Measurements from ENCODE around the gene TTLL8.
"Not testable (repeated sequence)": the region's sequence is repeated elsewhere in the genome, so short reads cannot be mapped to it uniquely, and the experiment has no call there.

Gene TTLL8

DNA sequence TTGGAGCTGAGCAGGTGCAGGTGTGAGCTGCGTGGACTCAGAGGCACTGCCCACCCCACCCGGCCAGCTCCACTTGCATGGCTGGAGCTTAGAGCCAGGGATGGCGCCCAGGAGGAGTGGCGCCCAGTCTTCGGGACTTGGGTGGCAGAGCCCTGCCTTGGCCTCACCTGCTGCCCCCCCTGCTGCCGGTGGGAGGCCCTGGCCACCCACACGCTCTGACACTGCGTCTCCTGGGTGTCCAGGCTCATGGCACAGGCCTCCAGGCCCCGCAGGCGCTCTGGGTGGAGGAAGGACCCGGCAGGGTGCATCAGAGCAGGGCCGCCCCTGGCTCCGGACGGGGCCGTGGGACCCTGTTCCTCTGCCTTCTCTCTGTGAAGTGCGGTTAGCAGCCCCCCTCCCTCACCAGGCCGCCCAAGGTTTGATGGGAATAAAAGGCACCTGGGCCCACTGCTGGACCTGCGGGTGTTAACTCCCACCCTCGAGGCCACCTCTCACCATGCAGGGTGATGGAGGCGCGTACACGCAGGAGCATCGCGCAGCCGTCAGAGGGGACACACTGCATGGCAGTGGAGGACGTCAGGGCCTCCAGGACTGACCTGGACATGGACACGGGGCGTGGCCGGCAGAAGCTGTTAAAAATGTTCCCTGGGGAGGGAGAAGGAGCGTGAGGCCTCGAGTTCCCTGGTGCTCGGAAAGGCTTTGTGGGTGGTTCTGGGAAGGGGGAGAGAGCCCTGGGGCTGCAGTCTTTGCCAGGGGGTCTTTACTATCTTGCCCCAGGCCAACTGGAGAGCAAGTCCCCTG is 57.3 kb downstream of the TTLL8 start:
- peak; percentile 35 for DNase-seq (ENCODE audit: low spot score)

DNA sequence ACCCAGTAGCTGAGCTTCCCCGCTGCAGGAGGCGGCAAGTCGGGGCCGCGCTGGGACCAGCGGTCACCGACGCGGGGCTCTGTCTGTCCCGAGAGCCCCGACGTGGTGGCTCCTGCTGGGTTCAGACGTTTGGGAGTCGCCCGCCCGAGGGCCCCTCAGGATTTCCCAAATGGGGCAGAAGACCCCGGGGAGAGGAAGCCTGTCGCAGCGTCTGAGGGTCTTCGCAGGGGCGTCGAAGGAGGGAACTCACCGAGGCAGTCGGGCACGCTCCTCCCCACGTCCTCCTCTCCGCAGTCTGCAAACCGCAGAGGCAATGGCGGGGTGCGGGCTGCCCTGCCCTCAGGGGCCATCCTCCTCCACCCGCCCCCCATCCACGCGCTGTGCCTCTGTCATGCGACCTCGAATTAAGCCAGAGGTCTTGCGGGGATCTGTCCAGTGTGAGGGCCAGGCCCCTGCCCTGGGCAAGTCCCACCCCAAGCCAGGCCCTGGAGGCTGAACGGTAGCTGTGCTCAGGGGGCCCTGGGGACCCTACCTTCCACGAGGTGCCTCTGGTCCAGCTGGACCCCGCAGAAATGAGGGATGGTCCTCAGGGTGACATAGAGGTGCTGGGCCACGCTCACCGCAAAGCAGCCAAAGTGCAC is 58.0 kb downstream of the TTLL8 start:
- DNase-seq (ENCODE audit: low spot score), result no peak

DNA sequence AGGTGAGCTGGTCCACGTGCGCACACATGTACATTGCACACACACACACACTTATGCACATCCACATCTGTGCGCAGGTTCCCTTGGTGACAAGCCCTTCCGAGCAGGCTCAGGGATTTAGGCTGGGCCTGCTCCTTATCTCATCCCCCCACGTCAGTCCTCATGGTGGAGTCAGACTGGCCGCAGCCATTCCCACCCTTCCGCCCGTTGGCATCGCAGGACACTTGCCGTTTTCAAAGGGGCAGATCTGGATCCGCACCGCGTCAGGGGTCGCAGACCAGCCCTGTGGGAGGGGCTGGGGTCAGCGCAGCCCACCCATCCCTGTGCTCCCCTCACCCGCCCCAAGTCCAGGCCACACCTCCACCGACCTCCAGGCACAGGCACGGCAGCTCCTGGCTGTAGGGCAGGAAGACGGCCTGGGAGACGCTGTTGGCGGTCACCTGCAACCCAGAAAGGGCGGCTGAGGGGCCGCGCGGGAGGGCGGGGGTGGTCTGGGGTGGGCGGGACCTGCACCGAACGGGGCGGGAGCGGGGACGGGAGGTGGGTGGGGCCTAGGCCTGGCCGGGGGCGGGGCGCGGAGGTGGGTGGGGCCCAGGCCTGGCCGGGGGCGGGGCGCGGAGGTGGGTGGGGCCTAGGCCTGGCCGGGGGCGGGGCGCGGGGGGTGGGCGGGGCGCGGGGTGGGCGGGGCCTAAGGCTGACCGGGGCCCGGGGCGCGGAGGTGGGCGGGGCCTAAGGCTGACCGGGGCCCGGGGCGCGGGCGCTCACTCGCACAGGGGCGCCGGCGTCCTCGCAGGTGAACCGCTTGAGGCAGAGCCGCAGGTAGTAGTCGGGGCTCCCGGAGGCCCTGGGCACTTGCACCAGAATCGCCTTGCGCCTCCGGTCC is 58.8 kb downstream of the TTLL8 start:
- DNase-seq (ENCODE audit: low spot score), result peak; percentile 43

DNA sequence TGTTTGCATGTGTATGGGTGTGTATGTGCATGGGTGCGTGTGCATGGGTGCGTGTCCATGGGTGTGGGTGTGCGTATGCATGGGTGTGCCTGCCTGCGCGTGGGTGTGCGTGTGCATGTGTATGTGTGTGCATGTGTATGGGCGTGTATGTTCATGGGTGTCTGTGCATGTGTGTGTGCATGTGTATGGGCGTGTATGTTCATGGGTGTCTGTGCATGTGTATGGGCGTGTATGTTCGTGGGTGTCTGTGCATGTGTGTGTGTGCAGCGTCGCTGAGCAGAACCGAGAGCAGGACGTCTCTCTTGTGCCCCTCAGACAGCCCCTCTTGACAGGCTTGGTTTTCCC is 59.4 kb downstream of the TTLL8 start:
- DNase-seq (ENCODE audit: low spot score), result no peak

DNA sequence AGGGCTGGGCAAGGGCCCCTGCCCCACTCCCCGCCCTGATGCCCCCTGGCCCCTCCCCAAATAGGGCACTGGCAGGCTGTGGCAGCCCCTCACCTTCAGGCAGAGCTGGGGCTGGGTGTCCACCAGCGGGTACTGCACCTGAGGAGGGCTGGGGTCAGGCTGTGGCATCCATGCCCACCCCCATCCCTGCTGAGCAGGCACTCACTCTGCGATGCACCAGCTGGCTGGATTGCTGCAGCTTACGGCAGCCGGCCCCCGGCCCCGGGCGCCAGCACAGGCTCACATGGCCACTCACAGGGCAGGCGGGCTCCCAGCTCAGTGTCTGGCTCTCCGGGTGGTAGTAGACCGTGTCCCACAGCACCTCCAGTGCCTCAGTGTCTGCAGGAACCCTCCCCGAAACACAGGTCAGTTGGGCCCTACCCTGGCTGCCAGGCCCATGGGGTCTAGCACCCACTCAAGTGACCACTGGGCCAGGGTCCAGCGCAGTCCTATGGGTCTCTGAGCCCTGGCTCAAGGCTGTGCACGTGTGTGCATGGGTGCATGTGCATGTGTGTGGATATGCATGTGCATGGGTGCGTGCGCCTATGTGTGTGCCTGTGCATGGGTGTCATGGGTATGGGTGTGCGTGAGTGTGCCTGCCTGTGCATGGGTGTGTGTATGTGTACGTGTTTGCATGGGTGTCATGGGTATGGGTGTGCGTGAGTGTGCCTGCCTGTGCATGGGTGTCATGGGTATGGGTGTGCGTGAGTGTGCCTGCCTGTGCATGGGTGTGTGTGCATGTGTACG is 60.0 kb downstream of the TTLL8 start:
- peak; percentile 40 for DNase-seq (ENCODE audit: low spot score)

DNA sequence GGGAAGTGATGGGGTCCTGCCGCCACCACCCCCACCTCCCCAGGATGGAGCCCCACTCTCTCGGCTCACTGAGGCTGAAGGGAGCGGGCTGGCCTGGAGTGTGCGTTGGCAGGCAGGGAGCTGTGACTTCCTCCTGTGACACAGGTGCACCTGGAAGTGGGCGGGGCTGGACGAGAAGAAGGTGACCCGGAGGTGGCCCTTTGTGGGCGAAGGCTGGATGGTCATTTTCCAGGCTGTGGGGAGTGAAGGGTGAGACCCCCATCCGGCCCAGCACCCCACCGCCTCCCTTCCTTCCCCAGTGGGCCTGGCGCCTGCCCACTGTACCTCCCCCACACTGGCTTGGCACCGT is 60.9 kb downstream of the TTLL8 start:
- DNase-seq (ENCODE audit: low spot score), result no peak

DNA sequence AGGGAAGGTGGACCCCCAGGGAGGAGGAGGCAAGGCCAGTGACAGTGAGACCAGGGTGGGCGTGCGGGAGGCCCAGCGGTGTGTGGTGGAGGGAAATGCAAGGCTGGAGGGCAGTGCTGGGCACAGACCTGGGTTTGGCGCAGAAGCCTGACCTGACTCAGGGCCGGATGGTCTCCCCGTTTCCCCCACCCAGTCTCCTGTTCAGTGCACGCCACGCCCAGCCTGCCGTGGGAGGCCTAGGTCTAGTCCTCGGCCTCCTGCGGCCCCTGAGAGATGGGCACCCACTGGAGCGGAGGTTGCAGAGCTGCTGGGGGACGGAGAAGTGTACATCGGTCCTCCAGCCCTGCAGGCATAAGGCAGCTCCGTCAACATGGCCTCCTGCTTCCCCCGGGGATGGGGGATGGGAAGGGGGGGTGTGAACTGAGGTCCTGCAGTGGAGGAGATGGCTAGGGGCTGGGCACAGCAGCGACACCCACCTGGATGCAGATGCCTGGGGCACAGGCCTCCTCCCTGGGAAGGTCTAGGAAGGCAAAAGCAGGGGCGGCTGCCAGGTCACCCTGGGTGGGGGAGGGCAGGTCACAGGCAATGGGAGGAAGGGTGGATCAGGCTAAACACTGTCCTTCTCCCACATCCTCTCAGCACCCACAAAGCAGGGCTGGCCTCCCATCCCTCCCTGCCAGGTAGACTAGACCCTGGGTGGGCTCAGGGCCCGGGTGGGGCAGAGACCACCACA is 61.4 kb downstream of the TTLL8 start:
- no peak for DNase-seq (ENCODE audit: low spot score)

DNA sequence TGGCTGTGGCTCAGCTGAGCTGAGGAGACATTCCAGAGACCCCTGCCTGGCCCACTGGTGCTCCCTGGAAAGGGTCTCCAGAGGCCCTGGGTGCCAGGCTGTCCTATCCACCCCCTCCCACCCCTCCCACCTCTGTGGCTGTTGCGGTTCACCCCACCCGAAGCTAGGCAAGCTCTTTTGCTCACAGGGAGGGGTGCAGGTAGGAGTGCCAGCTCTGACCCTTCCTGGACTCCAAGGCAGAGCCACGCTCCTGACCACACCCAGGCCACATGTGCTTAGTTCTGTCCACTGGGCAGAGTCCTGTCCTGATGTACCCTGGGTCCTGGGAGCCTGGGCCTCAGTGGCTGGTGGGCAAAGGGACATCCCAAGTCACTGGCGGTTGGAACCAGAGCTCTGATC is 62.0 kb downstream of the TTLL8 start:
- no peak for DNase-seq (ENCODE audit: low spot score)

DNA sequence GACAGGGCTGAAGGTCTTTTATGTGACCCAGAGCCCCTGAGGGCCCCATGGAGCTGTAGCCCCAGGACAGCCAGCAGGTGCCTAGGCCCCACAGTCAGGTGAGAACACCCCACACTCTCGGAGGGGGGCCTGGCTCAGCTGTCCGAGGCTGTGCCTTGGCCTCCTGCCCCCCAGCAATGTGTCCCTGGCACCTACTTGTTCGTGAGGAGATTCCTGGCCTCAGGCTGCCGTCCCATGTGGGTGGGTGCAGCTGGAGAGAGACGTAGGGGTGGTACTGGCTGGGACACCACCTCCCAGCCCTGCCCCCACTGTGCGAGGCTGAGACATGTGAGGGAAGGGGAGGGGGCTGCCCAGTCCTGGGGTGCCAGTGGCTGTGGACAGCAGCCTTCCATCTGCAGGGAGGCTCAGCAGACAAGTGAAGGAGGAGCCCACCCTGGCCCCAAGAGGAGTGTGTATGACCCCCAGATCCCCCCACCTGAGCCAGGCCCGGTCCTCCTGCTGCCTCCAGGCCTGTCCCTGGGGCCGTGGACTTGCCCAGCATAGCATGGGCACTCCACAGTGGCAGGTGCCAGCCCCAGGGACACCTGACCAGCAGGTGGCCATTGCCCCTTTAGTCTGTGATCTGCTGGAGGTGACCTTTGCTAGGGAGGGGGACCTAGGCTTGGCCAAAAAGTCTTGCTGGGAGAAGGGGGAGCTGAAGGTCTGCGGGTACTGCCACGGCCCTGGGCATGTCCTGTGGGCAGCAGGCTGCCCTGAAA is 62.6 kb downstream of the TTLL8 start:
- DNase-seq (ENCODE audit: low spot score), result no peak

DNA sequence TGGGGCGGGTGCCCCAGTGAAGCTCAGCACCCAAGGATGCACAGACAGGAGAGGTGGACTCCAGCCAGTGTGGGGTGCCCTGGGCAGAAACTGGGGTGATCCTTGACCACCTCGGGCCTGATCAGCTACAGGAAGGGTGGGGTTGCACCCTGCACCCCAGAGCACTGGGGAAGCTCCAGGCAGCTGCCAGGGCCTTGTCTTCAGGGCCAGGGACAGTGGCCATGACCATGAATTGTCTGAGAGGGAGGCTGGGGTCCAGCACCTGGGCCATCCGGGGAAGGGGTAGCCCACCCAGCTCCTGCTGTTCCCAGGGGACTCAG is 63.1 kb downstream of the TTLL8 start:
- DNase-seq (ENCODE audit: low spot score), result no peak

DNA sequence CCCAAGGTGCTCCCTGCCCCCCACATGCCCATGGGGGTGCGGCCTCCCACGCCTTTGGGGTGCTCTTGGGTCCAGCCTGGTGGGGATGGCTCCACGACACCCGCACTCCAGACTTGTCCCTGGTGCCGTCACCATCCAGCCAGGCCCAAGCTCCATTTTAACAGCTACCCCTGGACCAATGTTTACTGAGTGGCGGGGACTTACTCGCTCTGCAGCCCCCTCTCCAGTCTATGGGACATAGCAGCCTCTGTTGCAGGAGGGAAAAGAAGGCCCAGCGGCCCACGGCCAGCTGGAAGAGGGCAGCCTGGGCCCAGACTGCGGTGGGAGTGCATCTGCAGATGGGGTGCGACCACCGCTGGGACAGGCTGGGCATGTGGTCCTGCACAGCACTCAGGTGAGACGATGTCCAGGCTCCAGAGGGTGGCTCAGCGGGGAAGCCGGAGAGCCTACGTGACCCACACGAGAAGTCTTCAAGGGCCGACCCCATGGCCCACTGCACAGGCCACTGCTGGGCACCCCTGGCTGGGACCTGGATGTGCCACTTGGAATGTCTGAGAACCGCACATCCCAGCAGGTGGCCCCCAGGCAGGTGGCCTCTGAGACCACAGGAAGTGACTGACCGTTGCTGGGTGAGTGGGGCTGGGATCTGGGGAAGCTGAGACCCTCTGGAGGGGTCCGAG is 63.6 kb downstream of the TTLL8 start:
- DNase-seq (ENCODE audit: low spot score), result no peak

DNA sequence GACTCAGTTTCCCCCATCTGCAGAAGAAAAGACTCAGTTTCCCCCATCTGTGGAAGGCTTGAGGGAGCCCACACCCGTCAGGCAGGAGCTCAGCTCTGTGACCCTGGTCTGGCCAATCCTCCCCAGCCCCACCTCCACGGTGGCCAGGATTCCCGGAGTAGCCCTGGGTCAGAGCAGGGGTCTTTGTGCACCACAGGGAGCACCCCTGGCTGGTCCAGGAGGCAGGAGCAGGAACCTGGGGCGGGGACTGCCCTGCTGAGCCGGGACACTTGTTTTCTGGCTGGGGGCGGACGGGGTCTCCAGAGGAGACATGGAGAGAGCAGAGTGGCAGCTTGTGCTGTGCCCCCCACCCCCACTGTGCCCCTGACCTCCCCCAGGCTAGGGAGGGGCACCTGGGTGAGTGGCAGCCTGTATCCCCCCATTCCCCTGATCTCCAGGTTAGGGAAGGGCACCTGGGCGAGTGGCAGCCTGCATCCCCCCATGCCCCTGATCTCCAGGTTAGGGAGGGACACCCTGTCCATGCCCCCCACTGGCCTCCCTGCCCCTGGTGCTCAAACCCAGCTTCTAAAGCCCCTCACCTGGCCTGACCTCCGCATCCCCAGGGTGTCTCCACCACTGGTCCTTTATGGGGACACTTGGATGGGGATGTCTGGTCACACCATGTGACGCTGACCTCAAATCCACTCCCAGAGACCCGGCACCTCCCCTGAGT is 64.3 kb downstream of the TTLL8 start:
- peak; percentile 26 for DNase-seq (ENCODE audit: low spot score)

DNA sequence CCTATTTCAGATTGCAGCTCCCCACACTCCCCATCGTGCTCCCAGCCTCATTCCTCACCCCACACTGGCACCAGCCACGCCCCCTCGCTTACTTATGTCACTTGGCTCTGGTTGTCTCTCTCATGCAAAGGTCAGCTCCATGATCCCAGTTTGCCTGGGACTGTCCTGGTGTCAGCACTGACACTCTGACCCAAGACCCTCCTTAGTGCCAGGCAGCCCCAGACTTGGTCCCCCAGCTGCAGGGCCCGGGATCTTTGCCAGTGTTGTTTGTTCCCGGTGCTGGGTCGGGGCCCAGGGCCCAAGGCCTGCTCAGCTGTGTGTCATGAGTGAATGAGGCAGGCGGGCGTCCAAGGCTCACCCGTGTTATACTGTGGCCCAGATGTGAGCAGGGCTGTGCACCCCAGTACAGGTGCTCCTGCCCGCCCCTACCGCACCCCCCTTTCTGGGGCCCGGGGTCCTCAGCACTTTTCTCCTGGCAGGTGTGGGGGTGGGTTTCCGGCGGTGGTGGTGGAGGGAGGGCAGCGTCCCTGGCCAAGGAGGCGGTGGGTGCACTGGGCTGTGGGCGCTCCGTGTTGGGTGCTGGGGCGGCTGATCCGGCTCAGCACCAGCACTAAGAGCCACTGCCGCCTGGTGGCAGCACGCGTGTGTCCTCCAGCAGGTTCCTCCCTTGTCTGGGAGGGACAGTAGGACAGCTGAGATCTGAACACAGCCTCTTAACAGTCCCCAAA is 65.0 kb downstream of the TTLL8 start:
- peak; percentile 86 for DNase-seq (ENCODE audit: low spot score)

DNA sequence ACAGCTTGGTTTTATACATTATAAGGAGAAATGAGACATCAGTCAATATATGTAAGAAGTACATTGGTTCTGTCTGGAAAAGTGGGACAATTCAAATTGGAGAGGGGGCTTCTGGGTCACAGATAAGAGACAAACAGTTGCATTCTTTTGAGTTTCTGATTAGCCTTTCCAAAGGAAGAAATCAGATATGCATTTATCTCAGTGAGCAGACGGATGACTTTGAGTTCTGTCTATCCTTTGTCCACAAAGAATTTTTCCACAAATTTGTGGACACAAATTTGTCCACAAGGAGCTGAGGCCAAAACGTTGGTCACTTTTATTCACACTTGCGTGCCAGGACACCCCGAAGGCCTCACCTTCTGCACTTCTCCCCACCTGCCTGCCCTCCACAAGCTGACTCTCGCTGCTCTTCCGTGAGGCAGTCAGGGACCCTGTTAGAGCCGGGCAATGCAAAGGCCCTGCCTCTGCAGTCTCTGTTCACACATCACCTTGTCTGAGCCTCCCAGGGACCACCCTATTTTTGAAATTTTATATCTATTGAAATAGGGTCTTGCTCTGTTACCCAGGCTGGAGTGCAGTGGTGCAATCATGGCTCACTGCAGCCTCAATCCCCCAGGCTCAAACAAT is 66.1 kb downstream of the TTLL8 start:
- DNase-seq (ENCODE audit: low spot score), result no peak

DNA sequence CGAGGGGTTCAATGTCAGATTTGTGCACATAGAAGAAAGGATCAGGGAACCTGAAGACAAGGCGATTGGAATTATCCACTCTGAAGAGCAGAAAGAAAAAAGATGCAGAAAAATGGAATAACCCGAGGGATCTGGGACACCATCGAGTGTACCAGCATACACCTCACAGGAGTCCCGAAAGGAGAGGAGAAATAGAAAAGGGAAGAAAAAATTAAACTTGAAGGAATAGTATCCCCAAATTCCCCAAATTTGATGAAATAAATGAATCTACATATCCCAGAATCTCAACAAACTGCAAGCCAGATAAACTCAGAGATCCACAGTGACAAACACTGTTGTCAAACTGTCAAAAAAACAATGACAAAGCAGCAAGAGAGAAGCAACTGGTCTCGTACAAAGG is 66.9 kb downstream of the TTLL8 start:
- DNase-seq (ENCODE audit: low spot score), result no peak

DNA sequence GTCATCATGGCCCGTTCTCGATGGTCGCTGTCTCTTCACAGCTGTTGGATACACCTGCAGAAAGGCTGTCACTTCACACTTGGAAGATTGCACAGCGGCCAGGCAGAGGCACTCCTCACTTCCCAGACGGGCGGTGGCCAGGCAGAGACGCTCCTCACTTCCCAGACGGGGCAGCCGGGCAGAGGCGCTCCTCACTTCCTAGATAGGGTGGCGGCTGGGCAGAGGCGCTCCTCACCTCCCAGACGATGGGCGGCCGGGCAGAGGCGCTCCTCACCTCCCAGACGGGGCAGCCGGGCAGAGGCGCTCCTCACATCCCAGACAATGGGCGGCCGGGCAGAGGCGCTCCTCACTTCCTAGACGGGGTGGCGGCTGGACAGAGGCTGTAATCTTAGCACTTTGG is 68.3 kb downstream of the TTLL8 start:
- not testable (repeated sequence) for DNase-seq (ENCODE audit: low spot score)

DNA sequence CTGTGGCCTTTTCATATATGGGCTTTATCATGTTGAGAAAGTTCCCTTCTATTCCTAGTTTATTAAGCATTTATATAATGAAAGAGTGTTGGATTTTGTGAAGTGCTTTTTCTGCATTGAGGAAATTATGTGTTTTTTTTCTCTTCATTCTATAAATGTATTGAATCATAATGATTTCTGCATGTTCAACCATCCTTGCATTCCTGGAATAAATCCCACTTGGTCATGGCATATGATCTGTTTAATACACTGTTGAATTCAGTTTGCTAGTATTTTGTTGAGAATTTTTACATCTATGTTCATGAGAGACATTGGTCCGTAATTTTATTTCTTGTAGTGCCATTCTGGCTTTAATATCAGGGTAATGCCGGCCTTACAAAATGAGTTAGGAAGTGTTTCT is 71.8 kb downstream of the TTLL8 start:
- no peak for DNase-seq (ENCODE audit: low spot score)

Measured in D341Med (cell line).